Measurements from ENCODE around the gene OSBPL6. TPM values are rescaled to one million over a fixed set of nuclear protein-coding genes. Genes with fewer than 3 reads are reported as not detected.

Gene OSBPL6
- total and polyA plus RNA-seq, 9 of the 15 experiments (the other 6 are each of a cell fraction or from before 2014, with no cell fraction given), result 3.4 to 12.7 (median 9.3) TPM

- DNase-seq (ENCODE audit: extremely low read depth in 1 of 4, low spot score in 3 of 4) (no peak), FAIRE-seq (no peak), ATAC-seq (no peak)
- ChIA-PET POLR2A (interaction anchor here (1.1 to 1.6 kb wide), 2 partner anchors 12 to 14 kb away, joined by 3 to 6 read pairs; no protein-coding TSS in a partner anchor), CTCF (ENCODE audit: low intra/inter-chr PET ratio) (no interaction called here)
- no peaks in the 10 kb centered on the region for H3K36me3 ChIP-seq (ENCODE audit: control insufficient read depth, insufficient read depth, low read length)
- no peak overlapping the region for H3K27ac ChIP-seq (ENCODE audit: extremely low read depth, low read depth, low read length)
- H3K4me1 ChIP-seq (replicated peaks in 1 of 2; ENCODE audit: control insufficient read depth in 2 of 2, insufficient read depth in 2 of 2, low read length in 2 of 2), result no peaks in the 10 kb centered on the region
- no peak overlapping the region for H3K9ac ChIP-seq (ENCODE audit: insufficient read depth in 1 of 2, low read depth in 2 of 2, low read length in 2 of 2)
- 27% methylated on average over 3 of the region's 3 CpGs for WGBS (ENCODE audit: insufficient coverage, low coverage, missing lambda C conversion rate)
- intact Hi-C loops (cut with micrococcal nuclease) (no loop called here), in situ Hi-C loops (cut with MboI) (no loop called here)
- BruUV-seq (replicated peaks), result no TSS peak
- no peak overlapping the region for H3K4me2 ChIP-seq (ENCODE audit: insufficient read depth, low read length)
- no peak overlapping the region for H3K4me3 ChIP-seq
- 0 out of 5 replicates have a peak, but pooled peaks cover 0 to 4% of the 10 kb centered on the region in 2 experiments for H3K27me3 ChIP-seq (ENCODE audit: control insufficient read depth in 2 of 2, insufficient read depth in 2 of 2, low read length in 2 of 2)
- H3K79me2 ChIP-seq (ENCODE audit: control insufficient read depth, insufficient read depth, low read length), result no peaks in the 10 kb centered on the region
- H3K9me1 ChIP-seq (ENCODE audit: control insufficient read depth, insufficient read depth, low read length), result no peaks in the 10 kb centered on the region
- H2AFZ ChIP-seq (ENCODE audit: low read depth, low read length), result no peak overlapping the region
- no peaks in the 10 kb centered on the region for H3K9me3 ChIP-seq (replicated peaks; ENCODE audit: control insufficient read depth, insufficient read depth, low read depth, low read length)
- no peaks in the 10 kb centered on the region for H4K20me1 ChIP-seq (replicated peaks; ENCODE audit: control insufficient read depth, insufficient read depth, low read length)
- no peak for TF ChIP-seq ZNF134 (CRISPR knock-in tag; conservative IDR thresholded peaks at IDR 0.05)
- no peak for TF ChIP-seq ZKSCAN1 (IDR thresholded peaks at IDR 0.05; ENCODE audit: low read depth, low read length)
- no peak for TF ChIP-seq MCM5 (IDR thresholded peaks at IDR 0.05; ENCODE audit: low read depth)
- no peak for TF ChIP-seq ZNF586 (CRISPR knock-in tag; conservative IDR thresholded peaks at IDR 0.05)
- TF ChIP-seq KLF10 (CRISPR knock-in tag; IDR thresholded peaks at IDR 0.05), result no peak
- no peak for TF ChIP-seq RFX7 (CRISPR knock-in tag; IDR thresholded peaks at IDR 0.05)
- TF ChIP-seq TSHZ1 (CRISPR knock-in tag; IDR thresholded peaks at IDR 0.05), result no peak
- TF ChIP-seq TCFL5 (CRISPR knock-in tag; conservative IDR thresholded peaks at IDR 0.05), result no peak
- TF ChIP-seq SREBF2 (CRISPR knock-in tag; IDR thresholded peaks at IDR 0.05), result no peak
- no peak for TF ChIP-seq NFXL1 (CRISPR knock-in tag; IDR thresholded peaks at IDR 0.05)
These were observed 155.7 kb downstream of the OSBPL6 start for GRCh38 chr2:178350051-178350450.
